ENCODE results near the gene SCTR. TPM values are rescaled to one million over a fixed set of nuclear protein-coding genes. Genes with fewer than 3 reads are reported as not detected.

The SCTR gene
- total and polyA plus RNA-seq, 2 of the 13 experiments (the other 11 are each of a cell fraction or from before 2014, with no cell fraction given), result not detected

DNA sequence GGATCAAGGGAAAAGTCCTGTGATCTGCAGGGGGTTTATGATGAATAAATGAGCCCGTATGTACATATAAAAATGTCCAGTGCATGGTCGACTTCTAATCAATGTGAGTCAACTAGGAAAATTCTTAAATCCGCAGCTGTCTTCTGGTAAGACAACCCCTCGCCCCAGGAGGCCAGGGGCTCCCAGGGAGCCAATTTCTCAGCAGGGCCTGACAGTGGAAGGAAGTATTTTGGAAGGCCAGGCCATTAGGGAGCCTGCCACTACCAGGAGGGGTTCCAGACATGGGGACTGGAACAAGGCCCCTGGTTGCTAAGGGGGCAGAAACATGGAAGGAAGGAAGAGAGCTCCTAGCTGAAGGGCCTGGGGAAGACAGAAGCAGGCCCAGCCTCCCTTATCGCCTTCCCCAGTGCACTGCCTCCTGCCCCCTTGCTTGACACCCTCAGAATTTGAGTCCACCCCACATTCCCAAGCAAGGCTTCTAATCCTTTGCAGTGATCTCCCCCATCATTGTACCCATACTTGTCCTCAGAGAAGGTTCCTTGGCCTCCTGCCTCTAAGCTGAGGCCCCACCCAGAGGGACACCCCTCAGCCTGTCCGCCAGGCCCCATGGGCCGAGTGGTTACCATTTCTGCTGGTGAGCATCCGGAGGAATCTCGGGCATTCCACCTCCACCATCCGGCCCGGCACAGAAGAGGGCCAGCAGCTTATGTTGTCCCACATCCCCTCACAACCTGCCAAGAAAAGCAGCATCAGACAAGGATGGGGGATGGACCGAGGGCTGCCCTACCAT lies 45.9 kb downstream of the SCTR start (continued):
- TF ChIP-seq, protein P1, sequence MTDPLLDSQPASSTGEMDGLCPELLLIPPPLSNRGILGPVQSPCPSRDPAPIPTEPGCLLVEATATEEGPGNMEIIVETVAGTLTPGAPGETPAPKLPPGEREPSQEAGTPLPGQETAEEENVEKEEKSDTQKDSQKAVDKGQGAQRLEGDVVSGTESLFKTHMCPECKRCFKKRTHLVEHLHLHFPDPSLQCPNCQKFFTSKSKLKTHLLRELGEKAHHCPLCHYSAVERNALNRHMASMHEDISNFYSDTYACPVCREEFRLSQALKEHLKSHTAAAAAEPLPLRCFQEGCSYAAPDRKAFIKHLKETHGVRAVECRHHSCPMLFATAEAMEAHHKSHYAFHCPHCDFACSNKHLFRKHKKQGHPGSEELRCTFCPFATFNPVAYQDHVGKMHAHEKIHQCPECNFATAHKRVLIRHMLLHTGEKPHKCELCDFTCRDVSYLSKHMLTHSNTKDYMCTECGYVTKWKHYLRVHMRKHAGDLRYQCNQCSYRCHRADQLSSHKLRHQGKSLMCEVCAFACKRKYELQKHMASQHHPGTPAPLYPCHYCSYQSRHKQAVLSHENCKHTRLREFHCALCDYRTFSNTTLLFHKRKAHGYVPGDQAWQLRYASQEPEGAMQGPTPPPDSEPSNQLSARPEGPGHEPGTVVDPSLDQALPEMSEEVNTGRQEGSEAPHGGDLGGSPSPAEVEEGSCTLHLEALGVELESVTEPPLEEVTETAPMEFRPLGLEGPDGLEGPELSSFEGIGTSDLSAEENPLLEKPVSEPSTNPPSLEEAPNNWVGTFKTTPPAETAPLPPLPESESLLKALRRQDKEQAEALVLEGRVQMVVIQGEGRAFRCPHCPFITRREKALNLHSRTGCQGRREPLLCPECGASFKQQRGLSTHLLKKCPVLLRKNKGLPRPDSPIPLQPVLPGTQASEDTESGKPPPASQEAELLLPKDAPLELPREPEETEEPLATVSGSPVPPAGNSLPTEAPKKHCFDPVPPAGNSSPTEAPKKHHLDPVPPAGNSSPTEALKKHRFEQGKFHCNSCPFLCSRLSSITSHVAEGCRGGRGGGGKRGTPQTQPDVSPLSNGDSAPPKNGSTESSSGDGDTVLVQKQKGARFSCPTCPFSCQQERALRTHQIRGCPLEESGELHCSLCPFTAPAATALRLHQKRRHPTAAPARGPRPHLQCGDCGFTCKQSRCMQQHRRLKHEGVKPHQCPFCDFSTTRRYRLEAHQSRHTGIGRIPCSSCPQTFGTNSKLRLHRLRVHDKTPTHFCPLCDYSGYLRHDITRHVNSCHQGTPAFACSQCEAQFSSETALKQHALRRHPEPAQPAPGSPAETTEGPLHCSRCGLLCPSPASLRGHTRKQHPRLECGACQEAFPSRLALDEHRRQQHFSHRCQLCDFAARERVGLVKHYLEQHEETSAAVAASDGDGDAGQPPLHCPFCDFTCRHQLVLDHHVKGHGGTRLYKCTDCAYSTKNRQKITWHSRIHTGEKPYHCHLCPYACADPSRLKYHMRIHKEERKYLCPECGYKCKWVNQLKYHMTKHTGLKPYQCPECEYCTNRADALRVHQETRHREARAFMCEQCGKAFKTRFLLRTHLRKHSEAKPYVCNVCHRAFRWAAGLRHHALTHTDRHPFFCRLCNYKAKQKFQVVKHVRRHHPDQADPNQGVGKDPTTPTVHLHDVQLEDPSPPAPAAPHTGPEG (CRISPR knock-in tag; IDR thresholded peaks at IDR 0.05), result no peak
- TF ChIP-seq, protein P2, sequence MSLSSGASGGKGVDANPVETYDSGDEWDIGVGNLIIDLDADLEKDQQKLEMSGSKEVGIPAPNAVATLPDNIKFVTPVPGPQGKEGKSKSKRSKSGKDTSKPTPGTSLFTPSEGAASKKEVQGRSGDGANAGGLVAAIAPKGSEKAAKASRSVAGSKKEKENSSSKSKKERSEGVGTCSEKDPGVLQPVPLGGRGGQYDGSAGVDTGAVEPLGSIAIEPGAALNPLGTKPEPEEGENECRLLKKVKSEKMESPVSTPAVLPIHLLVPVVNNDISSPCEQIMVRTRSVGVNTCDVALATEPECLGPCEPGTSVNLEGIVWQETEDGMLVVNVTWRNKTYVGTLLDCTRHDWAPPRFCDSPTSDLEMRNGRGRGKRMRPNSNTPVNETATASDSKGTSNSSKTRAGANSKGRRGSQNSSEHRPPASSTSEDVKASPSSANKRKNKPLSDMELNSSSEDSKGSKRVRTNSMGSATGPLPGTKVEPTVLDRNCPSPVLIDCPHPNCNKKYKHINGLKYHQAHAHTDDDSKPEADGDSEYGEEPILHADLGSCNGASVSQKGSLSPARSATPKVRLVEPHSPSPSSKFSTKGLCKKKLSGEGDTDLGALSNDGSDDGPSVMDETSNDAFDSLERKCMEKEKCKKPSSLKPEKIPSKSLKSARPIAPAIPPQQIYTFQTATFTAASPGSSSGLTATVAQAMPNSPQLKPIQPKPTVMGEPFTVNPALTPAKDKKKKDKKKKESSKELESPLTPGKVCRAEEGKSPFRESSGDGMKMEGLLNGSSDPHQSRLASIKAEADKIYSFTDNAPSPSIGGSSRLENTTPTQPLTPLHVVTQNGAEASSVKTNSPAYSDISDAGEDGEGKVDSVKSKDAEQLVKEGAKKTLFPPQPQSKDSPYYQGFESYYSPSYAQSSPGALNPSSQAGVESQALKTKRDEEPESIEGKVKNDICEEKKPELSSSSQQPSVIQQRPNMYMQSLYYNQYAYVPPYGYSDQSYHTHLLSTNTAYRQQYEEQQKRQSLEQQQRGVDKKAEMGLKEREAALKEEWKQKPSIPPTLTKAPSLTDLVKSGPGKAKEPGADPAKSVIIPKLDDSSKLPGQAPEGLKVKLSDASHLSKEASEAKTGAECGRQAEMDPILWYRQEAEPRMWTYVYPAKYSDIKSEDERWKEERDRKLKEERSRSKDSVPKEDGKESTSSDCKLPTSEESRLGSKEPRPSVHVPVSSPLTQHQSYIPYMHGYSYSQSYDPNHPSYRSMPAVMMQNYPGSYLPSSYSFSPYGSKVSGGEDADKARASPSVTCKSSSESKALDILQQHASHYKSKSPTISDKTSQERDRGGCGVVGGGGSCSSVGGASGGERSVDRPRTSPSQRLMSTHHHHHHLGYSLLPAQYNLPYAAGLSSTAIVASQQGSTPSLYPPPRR (CRISPR knock-in tag; IDR thresholded peaks at IDR 0.05; ENCODE audit: borderline replicate concordance), result no peak
- TF ChIP-seq TBL1XR1 (IDR thresholded peaks at IDR 0.05; ENCODE audit: borderline replicate concordance, low read length, partially characterized antibody), result no peak
- TF ChIP-seq U2AF2 (IDR thresholded peaks at IDR 0.05; ENCODE audit: low read depth, low read length), result no peak
- no peak for TF ChIP-seq ZNF441 (CRISPR knock-in tag; IDR thresholded peaks at IDR 0.05; ENCODE audit: borderline replicate concordance)
- TF ChIP-seq, protein P3, sequence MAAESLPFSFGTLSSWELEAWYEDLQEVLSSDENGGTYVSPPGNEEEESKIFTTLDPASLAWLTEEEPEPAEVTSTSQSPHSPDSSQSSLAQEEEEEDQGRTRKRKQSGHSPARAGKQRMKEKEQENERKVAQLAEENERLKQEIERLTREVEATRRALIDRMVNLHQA (CRISPR knock-in tag; IDR thresholded peaks at IDR 0.05), result no peak
- TF ChIP-seq, protein P4, sequence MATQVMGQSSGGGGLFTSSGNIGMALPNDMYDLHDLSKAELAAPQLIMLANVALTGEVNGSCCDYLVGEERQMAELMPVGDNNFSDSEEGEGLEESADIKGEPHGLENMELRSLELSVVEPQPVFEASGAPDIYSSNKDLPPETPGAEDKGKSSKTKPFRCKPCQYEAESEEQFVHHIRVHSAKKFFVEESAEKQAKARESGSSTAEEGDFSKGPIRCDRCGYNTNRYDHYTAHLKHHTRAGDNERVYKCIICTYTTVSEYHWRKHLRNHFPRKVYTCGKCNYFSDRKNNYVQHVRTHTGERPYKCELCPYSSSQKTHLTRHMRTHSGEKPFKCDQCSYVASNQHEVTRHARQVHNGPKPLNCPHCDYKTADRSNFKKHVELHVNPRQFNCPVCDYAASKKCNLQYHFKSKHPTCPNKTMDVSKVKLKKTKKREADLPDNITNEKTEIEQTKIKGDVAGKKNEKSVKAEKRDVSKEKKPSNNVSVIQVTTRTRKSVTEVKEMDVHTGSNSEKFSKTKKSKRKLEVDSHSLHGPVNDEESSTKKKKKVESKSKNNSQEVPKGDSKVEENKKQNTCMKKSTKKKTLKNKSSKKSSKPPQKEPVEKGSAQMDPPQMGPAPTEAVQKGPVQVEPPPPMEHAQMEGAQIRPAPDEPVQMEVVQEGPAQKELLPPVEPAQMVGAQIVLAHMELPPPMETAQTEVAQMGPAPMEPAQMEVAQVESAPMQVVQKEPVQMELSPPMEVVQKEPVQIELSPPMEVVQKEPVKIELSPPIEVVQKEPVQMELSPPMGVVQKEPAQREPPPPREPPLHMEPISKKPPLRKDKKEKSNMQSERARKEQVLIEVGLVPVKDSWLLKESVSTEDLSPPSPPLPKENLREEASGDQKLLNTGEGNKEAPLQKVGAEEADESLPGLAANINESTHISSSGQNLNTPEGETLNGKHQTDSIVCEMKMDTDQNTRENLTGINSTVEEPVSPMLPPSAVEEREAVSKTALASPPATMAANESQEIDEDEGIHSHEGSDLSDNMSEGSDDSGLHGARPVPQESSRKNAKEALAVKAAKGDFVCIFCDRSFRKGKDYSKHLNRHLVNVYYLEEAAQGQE (IDR thresholded peaks at IDR 0.05; ENCODE audit: borderline replicate concordance in 1 of 2, low read depth in 1 of 2, low read length in 2 of 2), result no peak
- TF ChIP-seq, protein P5, sequence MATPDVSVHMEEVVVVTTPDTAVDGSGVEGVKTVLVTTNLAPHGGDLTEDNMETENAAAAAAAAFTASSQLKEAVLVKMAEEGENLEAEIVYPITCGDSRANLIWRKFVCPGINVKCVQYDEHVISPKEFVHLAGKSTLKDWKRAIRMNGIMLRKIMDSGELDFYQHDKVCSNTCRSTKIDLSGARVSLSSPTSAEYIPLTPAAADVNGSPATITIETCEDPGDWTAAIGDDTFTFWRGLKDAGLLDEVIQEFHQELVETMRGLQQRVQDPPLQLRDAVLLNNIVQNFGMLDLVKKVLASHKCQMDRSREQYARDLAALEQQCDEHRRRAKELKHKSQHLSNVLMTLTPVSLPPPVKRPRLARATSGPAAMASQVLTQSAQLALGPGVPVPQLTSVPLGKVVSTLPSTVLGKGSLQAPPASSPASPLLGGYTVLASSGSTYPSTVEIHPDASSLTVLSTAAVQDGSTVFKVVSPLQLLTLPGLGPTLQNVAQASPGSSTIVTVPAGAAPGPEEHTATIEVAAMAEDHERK (CRISPR knock-in tag; IDR thresholded peaks at IDR 0.05; ENCODE audit: low read depth), result no peak
- TF ChIP-seq SIN3A (IDR thresholded peaks at IDR 0.05; ENCODE audit: borderline replicate concordance, low read depth, low read length), result no peak
